ENCODE data around the gene OOSP1.
"Not testable (repeated sequence)": the region's sequence is repeated elsewhere in the genome, so short reads cannot be mapped to it uniquely, and the experiment has no call there.

The OOSP1 gene

DNA sequence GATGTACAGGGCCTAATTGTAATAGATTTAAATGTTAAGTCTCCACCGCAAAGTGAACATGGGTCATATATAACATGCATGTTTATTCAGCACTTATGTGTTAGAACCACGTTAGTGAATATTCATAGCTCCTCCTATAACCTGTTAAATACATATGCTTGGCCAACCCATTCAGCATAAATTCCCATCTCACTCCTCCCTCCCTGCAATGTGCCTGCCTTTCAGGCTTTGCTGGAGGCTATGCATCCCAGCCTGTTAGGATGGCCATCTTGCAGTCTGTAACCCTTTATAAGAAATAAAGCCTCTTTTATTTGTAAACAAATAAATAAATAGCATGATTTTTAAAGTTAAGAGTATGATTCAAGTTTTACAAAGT is 23.9 kb downstream of the OOSP1 start:
- DNase-seq, result no peak

DNA sequence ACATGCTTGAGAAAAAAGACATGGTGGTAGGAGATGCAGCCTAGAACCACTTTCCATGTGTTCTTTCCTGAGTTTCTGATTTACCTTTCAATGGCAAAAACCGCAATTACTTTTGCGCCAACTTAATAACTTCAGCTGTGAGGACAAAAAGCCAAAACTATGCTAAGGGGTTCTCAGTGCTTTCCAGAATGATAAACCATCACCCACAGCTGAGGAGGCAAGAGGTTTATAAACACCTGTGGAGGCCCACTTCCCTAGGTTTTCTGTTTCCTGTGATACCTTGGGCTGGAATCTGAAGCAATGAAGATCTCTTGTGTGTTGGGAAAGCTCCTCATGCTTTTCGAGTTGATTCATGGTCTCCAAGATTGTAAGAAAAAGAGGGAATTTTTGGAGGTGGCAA is 25.5 kb downstream of the OOSP1 start, which contains the start of gene OOSP4A:
Gene OOSP4A (plus strand): TSS at position 301 of the 400 bp plus-strand sequence. CDS start 0 bp downstream, at position 301.
- no peak for DNase-seq

- no peak for DNase-seq
Measured at GRCh38 chr11:59965424-59965823, 27.2 kb downstream of the OOSP1 start.

GRCh38 chr11:59966201-59966600 is 28.0 kb downstream of the OOSP1 start:
- no peak for DNase-seq

DNA sequence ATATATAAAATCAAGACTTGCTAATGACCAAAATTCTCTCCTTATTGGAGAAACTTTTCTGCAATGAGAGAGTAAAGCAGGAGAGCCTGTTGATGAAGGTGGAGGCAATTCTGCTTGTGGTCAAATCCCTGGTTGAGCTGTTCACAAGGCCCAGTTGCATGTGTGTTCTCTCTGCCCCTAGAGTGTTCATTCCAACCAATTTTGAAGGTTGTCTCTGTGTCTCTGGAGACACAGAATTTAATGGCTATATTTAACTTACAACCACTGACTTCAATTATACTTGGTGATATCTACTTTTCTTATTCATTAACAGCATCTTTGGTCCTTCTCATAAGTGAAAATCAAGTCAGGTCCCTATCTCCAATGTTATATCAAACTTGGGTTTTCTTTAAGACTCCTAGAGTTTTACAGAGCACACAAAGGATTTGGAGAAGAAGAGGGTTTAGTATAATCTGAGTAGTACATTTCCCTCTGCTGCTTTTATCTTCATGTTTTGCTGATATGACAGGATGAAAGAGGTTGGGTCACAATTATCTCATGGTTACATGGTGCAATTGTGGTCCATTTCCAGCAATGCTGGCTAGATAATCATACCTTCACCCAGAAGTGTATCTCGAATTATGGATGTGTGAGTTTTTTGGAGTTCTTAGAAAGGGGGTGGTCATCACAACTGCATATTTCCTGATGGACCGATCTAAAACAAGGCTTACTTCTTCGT is 29.6 kb downstream of the OOSP1 start:
- DNase-seq, result no peak

DNA sequence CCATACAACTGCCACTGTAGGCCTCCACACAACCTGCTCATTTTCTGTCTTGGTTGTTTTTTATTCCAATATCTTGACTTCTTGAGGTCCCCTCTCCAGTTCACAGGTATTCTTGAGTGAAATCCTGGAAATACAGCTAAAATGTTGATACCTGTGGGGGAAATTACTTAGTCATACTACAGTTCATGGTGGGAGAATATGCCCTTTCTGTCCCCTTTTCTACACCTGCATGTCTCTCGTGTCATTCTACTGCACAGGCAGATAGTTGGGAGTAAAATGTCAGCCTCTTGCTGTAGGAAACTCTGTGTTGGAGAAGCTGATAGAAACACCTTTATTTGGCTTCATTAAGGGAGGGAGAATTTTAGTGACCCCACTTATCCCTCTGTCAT is 30.2 kb downstream of the OOSP1 start:
- DNase-seq, result no peak

DNA sequence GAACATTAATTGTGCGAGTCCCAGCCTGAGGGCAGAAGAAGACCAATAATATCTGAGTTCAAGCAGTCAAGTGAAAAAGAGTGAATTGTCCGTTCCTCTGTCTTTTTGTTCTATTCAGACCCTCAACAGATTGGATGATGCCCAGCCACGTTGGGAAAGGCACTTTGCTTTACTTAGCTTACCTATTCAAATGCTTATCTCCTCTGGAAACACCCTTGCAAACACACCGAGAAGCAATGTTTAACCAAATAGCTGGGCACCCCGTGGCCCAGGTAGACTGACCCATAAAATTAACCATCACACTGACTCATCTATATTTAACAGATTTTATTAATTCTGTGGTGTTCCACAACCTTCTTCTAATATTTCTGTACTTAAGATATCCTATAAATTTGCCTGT is 34.9 kb downstream of the OOSP1 start:
- DNase-seq, result no peak

GRCh38 chr11:59981106-59981770 is 43.0 kb downstream of the OOSP1 start:
- DNase-seq, result no peak

GRCh38 chr11:59982037-59982436 is 43.8 kb downstream of the OOSP1 start:
- DNase-seq, result not testable (repeated sequence)

DNA sequence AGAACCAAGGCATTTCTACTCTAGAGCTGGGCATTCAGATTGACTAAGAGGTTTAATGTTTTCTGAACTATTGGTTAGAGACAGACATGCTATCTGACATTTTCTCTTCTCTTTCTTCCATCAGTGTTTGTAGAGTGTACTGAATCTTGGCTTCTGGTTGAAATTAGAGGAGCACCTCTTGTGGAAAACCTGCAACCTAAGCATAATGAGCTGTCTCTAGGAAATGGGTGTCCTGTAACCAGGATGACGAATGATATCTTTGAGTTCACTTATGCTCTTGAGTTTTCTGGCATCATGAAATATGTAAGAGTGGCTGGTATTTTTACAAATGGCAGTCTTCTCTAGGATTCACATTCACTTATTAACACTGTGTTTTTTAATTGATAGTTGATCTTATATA is 45.0 kb downstream of the OOSP1 start:
- no peak for DNase-seq

- DNase-seq, result no peak
Measured at GRCh38 chr11:59984368-59984767, 46.1 kb downstream of the OOSP1 start.

- no peak for DNase-seq
Measured at GRCh38 chr11:59990421-59990820, 52.2 kb downstream of the OOSP1 start.

DNA sequence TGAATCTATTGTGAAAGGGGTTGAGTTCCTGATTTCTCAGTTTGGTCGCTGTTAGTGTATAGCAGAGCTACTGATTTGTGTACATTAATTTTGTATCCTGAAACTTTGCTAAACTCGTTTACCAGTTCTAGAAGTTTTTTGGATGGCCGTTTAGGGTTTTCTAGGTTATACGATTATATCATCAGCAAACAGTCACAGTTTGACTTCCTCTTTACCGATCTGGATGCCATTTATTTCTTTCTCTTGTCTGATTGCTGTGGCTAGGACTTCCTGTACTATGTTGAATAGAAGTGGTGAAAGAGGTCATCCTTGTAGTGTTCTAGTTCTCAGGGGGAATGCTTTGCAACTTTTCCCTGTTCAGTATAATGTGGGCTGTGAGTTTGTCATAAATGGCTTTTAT is 54.2 kb downstream of the OOSP1 start:
- no peak for DNase-seq

DNA sequence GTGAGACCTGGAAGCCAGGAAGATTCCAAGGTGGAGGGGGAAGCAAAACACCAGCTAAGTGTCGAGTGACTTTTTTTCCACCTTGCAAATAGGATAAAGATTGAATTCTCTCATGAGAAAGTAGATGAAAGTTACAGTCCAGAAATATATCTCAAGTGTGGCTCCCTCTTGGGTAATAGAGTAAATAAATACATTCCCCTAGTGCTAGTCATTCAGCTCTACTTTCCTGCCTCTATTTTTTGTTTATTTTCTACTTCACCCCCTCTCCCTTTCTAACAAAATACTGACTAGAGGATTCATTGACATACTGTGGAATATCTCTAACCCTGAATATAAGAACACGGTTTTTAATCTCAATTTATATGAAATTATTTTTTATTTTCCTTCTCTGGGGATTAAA is 59.6 kb downstream of the OOSP1 start:
- DNase-seq, result no peak

DNA sequence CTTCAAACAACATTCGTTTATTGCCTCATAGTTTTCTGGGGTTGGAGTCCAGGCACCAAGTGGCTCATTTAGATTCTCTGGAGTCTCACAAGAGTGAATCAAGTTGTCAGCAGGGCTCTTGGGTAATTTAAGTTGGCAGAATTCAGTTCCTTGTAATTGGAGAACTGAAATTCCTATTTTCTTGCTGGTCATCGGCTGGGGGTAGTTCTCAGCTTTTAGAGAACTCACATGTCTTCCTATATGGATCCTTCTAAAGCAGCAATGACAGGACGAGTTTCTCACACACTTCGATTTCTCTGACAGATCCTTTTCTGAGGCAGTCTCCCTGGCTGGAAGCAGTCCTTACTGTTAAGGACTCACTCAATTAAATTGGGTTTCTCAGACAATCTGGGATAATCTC is 61.5 kb downstream of the OOSP1 start:
- no peak for DNase-seq

DNA sequence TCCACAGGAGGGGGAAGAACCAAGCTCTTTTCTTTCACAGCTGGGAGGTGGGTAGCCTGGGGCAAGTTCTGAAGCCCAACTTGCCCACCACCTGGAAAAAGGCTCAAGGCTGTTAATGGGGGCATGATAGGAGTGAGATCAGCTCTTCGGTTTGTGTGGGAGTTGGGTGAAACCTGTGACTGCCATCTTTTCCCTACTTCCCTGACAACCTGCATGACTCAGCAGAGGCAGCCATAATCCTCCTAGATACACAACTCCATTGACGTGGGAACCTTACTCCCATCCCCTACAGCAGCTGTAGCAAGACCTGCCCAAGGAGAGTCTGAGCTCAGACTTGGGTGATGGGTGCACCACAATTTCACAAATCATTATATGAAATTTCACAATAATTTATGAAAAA is 65.5 kb downstream of the OOSP1 start:
- DNase-seq, result no peak

DNA sequence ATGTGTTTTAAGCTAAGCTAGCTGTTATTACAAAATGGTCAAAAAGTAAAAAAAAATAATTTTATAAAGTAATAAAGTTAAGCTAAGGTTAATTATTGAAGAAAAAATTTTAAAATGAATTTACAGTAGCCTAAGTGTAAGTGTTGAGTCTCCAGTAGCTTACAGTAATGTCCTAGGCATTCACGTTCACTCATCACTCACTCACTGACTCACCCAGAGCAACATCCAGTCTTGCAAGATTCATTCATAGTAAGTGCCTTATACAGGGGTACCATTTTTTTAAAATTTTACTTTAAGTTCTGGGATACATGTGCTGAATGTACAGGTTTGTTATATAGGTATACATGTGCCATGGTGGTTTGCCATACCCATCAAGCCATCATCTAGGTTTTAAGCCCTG is 67.1 kb downstream of the OOSP1 start:
- DNase-seq, result no peak
